ENCODE data around the gene RAD1. TPM values are rescaled to one million over a fixed set of nuclear protein-coding genes. Genes with fewer than 3 reads are reported as not detected.
A peak's percentile ranks its signal among the peaks of the same experiment; 100 is the strongest.

RAD1 gene
- total and polyA plus RNA-seq, 2 experiments from 2014 or later = 26.3 to 53.6 TPM

DNA sequence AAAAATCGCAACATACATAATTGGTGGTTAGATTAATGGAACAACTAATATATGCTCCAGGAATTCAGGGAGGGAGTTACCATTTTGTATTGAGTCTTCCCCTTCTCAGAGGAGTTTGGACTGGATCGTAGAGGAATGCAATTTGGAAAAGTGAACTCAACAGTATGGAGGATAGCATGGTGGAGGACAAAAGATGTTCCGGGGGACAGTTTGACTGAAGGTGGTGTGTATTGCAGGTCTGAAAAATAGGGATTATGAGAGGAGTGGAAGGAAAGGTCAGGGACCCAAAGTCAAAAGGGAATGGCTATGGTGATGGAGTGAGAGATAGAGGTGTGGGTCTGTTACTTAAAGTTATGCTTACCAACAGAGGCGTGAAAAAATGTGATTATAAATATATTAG lies 15.6 kb upstream of the RAD1 start:
- Histone ChIP-seq H4K20me1 (ENCODE audit: insufficient read depth) (no peaks in the 10 kb centered on the region), H3K9ac (peak overlapping the region; percentile 87), H3F3A (ENCODE audit: insufficient read depth) (peaks cover 40% of the 10 kb centered on the region), H3K36me3 (ENCODE audit: low read depth) (peaks cover 14% of the 10 kb centered on the region; the same call in 1 of the 2 replicates), H3K27me3 (replicated peaks; ENCODE audit: insufficient read depth) (no peaks in the 10 kb centered on the region), H3K4me1 (ENCODE audit: insufficient read depth) (peaks cover 18% of the 10 kb centered on the region), H3K27ac (peak overlapping the region; percentile 86), H3K4me3 (peak overlapping the region; percentile 96), H3K9me3 (ENCODE audit: low read depth) (no peaks in the 10 kb centered on the region), H3K9me2 (ENCODE audit: insufficient read depth) (no peaks in the 10 kb centered on the region), H2AFZ (peak overlapping the region; percentile 79), H3K79me2 (ENCODE audit: insufficient read depth) (peaks cover 70% of the 10 kb centered on the region), H3K4me2 (ENCODE audit: unreplicated experiment) (peak overlapping the region; percentile 94)
- WGBS, 2 experiments (ENCODE audit: low coverage in 1 of 2, low lambda C conversion rate in 2 of 2, missing lambda C conversion rate in 2 of 2) = 64 to 70% methylated on average over 4 of the region's 4 CpGs
- in situ Hi-C loops (cut with MboI) = no loop called here
- TF ChIP-seq EZH2 (IDR thresholded peaks at IDR 0.05; ENCODE audit: insufficient read depth, poor library complexity, severe bottlenecking) = no peak
- TF ChIP-seq EZH2phosphoT487 (IDR thresholded peaks at IDR 0.05; ENCODE audit: insufficient read depth, low read depth) = no peak
- no peak for DNase-seq

DNA sequence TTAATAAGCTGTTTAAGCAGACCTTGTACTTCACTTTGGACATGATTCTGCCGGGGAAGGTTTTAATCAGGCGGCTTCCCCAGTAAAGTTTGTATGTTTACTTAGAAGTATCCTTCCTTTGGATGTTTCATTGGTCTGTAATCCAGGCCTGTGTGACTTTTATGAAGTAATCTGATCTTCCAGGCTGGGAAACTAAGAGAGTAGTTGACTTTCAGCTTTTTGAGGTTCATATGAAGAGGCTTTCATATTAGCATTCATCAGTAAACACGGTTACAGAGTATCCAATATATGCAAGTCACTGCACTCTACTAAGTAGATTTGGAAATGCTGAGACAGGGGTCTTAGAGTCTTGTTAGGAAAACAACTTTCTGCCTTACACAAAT lies 15.1 kb upstream of the RAD1 start:
- no peaks in the 10 kb centered on the region for H4K20me1 ChIP-seq (ENCODE audit: insufficient read depth)
- peaks cover 40% of the 10 kb centered on the region for H3F3A ChIP-seq (ENCODE audit: insufficient read depth)
- H3K27ac ChIP-seq = peak overlapping the region; percentile 86
- peak overlapping the region; percentile 79 for H2AFZ ChIP-seq
- H3K79me2 ChIP-seq (ENCODE audit: insufficient read depth) = peaks cover 70% of the 10 kb centered on the region
- WGBS, 2 experiments (ENCODE audit: low coverage in 1 of 2, low lambda C conversion rate in 2 of 2, missing lambda C conversion rate in 2 of 2) = 2% methylated on average over 3 of the region's 3 CpGs
- in situ Hi-C loops (cut with MboI) = no loop called here
- no peaks in the 10 kb centered on the region for H3K9me2 ChIP-seq (ENCODE audit: insufficient read depth)
- peaks cover 18% of the 10 kb centered on the region for H3K36me3 ChIP-seq (ENCODE audit: low read depth)
- H3K9me3 ChIP-seq (ENCODE audit: low read depth) = no peaks in the 10 kb centered on the region
- H3K4me1 ChIP-seq (ENCODE audit: insufficient read depth) = peaks cover 18% of the 10 kb centered on the region
- peak overlapping the region; percentile 96 for H3K4me3 ChIP-seq
- H3K9ac ChIP-seq = peak overlapping the region; percentile 87
- H3K4me2 ChIP-seq (ENCODE audit: unreplicated experiment) = peak overlapping the region; percentile 94
- TF ChIP-seq EZH2phosphoT487 (IDR thresholded peaks at IDR 0.05; ENCODE audit: insufficient read depth, low read depth) (no peak), EZH2 (IDR thresholded peaks at IDR 0.05; ENCODE audit: insufficient read depth, poor library complexity, severe bottlenecking) (no peak)
- peak; percentile 61 for DNase-seq
- H3K27me3 ChIP-seq (replicated peaks; ENCODE audit: insufficient read depth) = no peaks in the 10 kb centered on the region

DNA sequence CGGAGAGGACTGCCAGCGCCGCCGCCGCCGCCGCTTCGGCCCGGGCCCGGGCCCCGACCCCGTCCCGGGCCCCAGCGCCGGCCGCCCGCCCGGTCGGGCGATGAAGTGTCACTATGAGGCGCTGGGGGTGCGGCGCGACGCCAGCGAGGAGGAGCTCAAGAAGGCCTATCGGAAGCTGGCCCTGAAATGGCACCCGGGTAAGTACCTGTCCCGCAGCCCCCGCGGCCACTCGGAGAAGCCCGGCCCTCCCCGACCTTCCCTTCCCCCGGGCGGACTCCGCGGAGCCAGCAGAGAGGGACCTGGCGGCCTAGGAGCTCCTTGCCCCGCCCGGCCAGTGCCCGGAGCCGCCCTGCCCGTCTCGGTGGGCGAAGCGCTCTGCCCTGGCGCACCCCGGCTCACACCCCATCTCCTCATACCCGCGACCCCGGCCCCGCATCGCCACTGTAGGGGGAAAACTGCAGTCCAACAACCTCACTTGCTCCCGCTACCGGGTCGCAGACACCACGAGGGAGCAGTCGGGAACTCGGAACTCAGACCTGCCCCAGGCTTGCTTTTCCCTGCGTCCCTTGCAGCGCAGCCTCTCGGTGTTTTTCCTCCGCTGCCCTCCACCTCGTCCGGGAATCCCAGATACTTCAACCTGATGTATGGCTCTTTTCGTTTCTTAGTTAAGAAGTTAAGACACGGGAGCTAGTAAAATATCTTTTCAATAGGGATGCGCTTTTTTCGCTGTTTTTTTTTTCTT lies 14.6 kb upstream of the RAD1 start:
- WGBS, 2 experiments (ENCODE audit: low coverage in 1 of 2, low lambda C conversion rate in 2 of 2, missing lambda C conversion rate in 2 of 2) = 1 to 2% methylated on average over 42 to 51 of the region's 70 CpGs

DNA sequence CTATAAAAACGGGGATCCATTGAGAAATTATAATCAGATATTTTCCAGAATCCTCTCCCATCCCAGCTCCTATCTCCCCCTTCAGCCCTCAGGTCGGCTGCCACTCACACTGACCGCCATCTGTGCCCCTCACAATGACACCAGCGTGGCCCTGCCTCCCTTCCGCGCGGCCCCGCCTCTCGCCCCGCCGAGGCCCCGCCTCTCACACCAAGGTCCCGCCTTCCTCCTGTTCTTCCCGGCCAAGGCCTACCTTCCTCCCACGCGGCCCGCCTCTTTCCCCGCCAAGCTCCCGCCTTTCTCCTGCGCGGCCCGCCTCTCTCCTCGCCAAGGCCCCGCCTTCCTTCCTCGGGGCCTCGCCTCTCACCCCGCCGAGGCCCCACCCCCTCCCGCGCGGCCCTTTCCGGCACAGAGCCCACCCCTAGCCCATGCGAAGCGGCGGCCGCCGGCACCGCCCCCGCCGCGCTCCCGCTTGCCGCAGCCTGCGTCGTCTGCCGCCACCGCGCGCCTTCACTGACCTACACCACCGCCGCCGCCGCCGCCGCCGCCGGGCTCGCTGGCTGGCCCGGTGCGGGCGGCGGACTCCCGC lies 13.9 kb upstream of the RAD1 start, which contains the start of gene DNAJC21:
TSS of gene DNAJC21 (plus strand) at position 426 of the 586 bp plus-strand sequence. CDS start 261 bp downstream, outside the sequence.
- Histone ChIP-seq H3F3A (ENCODE audit: insufficient read depth) (peaks cover 50% of the 10 kb centered on the region), H3K27ac (peak within 1 kb of the TSS; percentile 86), H3K27me3 (replicated peaks; ENCODE audit: insufficient read depth) (no peaks in the 10 kb centered on the region), H3K4me2 (ENCODE audit: unreplicated experiment) (peak within 1 kb of the TSS; percentile 94), H3K4me1 (ENCODE audit: insufficient read depth) (peaks cover 24% of the 10 kb centered on the region), H3K4me3 (peak within 1 kb of the TSS; percentile 96), H2AFZ (peak within 1 kb of the TSS; percentile 79), H4K20me1 (ENCODE audit: insufficient read depth) (no peaks in the 10 kb centered on the region), H3K36me3 (ENCODE audit: low read depth) (peaks cover 31% of the 10 kb centered on the region), H3K79me2 (ENCODE audit: insufficient read depth) (peaks cover 69% of the 10 kb centered on the region), H3K9me3 (ENCODE audit: low read depth) (no peaks in the 10 kb centered on the region), H3K9me2 (ENCODE audit: insufficient read depth) (no peaks in the 10 kb centered on the region), H3K9ac (peak within 1 kb of the TSS; percentile 87)
- peak; percentile 99 for DNase-seq
- in situ Hi-C loops (cut with MboI) = no loop called here
- WGBS, 2 experiments (ENCODE audit: low coverage in 1 of 2, low lambda C conversion rate in 2 of 2, missing lambda C conversion rate in 2 of 2) = 0 to 2% methylated on average over 4 to 48 of the region's 63 CpGs
- TF ChIP-seq EZH2 (IDR thresholded peaks at IDR 0.05; ENCODE audit: insufficient read depth, poor library complexity, severe bottlenecking) (no peak), EZH2phosphoT487 (IDR thresholded peaks at IDR 0.05; ENCODE audit: insufficient read depth, low read depth) (no peak)

More for the DNA sequence above, 14.6 kb upstream of the RAD1 start:
- peak; percentile 90 for DNase-seq
- in situ Hi-C loops (cut with MboI) = no loop called here
- Histone ChIP-seq H3K36me3 (ENCODE audit: low read depth) (peaks cover 24% of the 10 kb centered on the region), H3K4me2 (ENCODE audit: unreplicated experiment) (peak overlapping the region; percentile 94), H3K9me2 (ENCODE audit: insufficient read depth) (no peaks in the 10 kb centered on the region), H3K27ac (peak overlapping the region; percentile 86), H4K20me1 (ENCODE audit: insufficient read depth) (no peaks in the 10 kb centered on the region), H3K79me2 (ENCODE audit: insufficient read depth) (peaks cover 70% of the 10 kb centered on the region), H3K27me3 (replicated peaks; ENCODE audit: insufficient read depth) (no peaks in the 10 kb centered on the region), H3K9me3 (ENCODE audit: low read depth) (no peaks in the 10 kb centered on the region), H3F3A (ENCODE audit: insufficient read depth) (peaks cover 43% of the 10 kb centered on the region), H2AFZ (peak overlapping the region; percentile 79), H3K4me1 (ENCODE audit: insufficient read depth) (peaks cover 18% of the 10 kb centered on the region), H3K4me3 (peak overlapping the region; percentile 96), H3K9ac (peak overlapping the region; percentile 87)
- no peak for TF ChIP-seq EZH2phosphoT487 (IDR thresholded peaks at IDR 0.05; ENCODE audit: insufficient read depth, low read depth)
- TF ChIP-seq EZH2 (IDR thresholded peaks at IDR 0.05; ENCODE audit: insufficient read depth, poor library complexity, severe bottlenecking) = no peak
